HUES64 (cell line): ENCODE data around the gene TOM1.

Experiments used
- H3K27ac ChIP-seq: 2 replicates; pipeline ENCODE4 v1.7.0; 2013; ENCODE audit warnings: low read depth, low read length, inconsistent platforms
- H3K27me3 ChIP-seq: 2 replicates; pipeline ENCODE4 v1.6.1; 2013; ENCODE audit warnings: mild to moderate bottlenecking, low read length; ENCODE audit not compliant: insufficient read depth
- H3K36me3 ChIP-seq: 2 replicates; pipeline ENCODE4 v1.6.1; 2013; ENCODE audit warnings: mild to moderate bottlenecking, low read length; ENCODE audit not compliant: insufficient read depth
- H3K4me1 ChIP-seq: 2 replicates; pipeline ENCODE4 v1.6.1; 2013; ENCODE audit warnings: mild to moderate bottlenecking, low read length, moderate library complexity; ENCODE audit not compliant: insufficient read depth
- H3K4me3 ChIP-seq: 2 replicates; pipeline ENCODE4 v1.5.1; 2013; ENCODE audit warnings: mild to moderate bottlenecking, low read length, moderate library complexity
- H3K9ac ChIP-seq: 2 replicates; pipeline ENCODE4 v1.6.1; 2013; ENCODE audit warnings: mild to moderate bottlenecking, low read depth, low read length
- H3K9me3 ChIP-seq: 2 replicates; pipeline ENCODE4 v1.6.1; 2013; ENCODE audit warnings: low read depth, low read length; ENCODE audit not compliant: insufficient read depth
- WGBS: fragments of 150-250, 120-280 bp; methylation state at CpG from one replicate; pipeline ENCODE4 v1.1.7; 2013; ENCODE audit warnings: missing lambda C conversion rate; 5-methylcytosine and 5-hydroxymethylcytosine counted together

Gene TOM1

GRCh38 chr22:35325209-35325608 is 25.5 kb downstream of the TOM1 start:
- Histone ChIP-seq H3K9ac (no peak overlapping the region), H3K27me3 (no peaks in the 10 kb centered on the region), H3K4me3 (no peak overlapping the region), H3K9me3 (no peaks in the 10 kb centered on the region), H3K4me1 (no peaks in the 10 kb centered on the region), H3K27ac (no peak overlapping the region), H3K36me3 (peaks cover 49% of the 10 kb centered on the region)
- 88% methylated on average over 4 of the region's 5 CpGs for WGBS

DNA sequence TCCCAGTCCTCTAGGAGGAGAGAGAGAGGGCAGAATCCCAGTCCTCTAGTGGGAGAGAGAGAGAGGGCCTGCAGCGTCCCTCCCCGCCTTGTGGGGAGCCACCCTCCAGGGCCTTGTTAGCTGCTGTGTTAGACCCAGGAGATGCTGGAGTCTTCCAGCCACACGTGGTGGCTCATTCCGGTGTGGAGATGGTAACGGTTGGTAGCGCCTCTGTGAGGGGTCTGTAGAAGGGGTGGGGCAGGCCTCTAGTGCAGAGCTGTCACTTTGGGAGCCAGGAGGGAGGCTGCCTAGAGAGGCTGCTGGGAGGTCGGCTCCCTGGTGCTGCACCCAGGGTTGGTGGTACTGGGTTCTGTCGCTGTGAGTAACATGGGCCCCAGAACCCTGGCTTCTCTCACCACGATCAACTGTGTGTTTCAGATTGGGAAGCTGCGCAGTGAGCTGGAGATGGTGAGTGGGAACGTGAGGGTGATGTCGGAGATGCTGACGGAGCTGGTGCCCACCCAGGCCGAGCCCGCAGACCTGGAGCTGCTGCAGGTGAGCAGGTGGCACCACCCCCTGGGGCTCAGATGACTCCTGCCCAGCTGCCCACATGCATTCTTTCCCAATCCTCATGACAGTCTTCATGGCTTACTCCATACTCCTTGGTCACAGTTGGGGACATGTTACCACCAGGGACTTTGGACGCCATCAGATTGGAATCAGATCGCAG is 27.3 kb downstream of the TOM1 start:
- Histone ChIP-seq H3K36me3 (peaks cover 56% of the 10 kb centered on the region), H3K27ac (no peak overlapping the region), H3K4me1 (no peaks in the 10 kb centered on the region), H3K9me3 (no peaks in the 10 kb centered on the region), H3K4me3 (no peak overlapping the region), H3K9ac (no peak overlapping the region), H3K27me3 (no peaks in the 10 kb centered on the region)
- 96% methylated on average over 17 of the region's 17 CpGs for WGBS

- 93% methylated on average over 21 of the region's 21 CpGs for WGBS
- H3K36me3 ChIP-seq, result peaks cover 59% of the 10 kb centered on the region
- H3K27me3 ChIP-seq, result no peaks in the 10 kb centered on the region
- no peak overlapping the region for H3K4me3 ChIP-seq
- no peak overlapping the region for H3K9ac ChIP-seq
- H3K4me1 ChIP-seq, result no peaks in the 10 kb centered on the region
- H3K27ac ChIP-seq, result no peak overlapping the region
- no peaks in the 10 kb centered on the region for H3K9me3 ChIP-seq
Measured at GRCh38 chr22:35327690-35328471, 28.2 kb downstream of the TOM1 start.

GRCh38 chr22:35328472-35328885 is 28.8 kb downstream of the TOM1 start:
- H3K9ac ChIP-seq, result no peak overlapping the region
- H3K4me1 ChIP-seq, result no peaks in the 10 kb centered on the region
- H3K36me3 ChIP-seq, result peaks cover 57% of the 10 kb centered on the region
- 90% methylated on average over 15 of the region's 15 CpGs for WGBS
- no peaks in the 10 kb centered on the region for H3K9me3 ChIP-seq
- no peak overlapping the region for H3K4me3 ChIP-seq
- H3K27me3 ChIP-seq, result no peaks in the 10 kb centered on the region
- H3K27ac ChIP-seq, result no peak overlapping the region

- WGBS, result 94% methylated on average over 12 of the region's 12 CpGs
- H3K9ac ChIP-seq, result no peak overlapping the region
- H3K27me3 ChIP-seq, result no peaks in the 10 kb centered on the region
- no peaks in the 10 kb centered on the region for H3K4me1 ChIP-seq
- no peaks in the 10 kb centered on the region for H3K9me3 ChIP-seq
- no peak overlapping the region for H3K27ac ChIP-seq
- H3K36me3 ChIP-seq, result peaks cover 57% of the 10 kb centered on the region
- no peak overlapping the region for H3K4me3 ChIP-seq
Measured at GRCh38 chr22:35329114-35329847, 29.6 kb downstream of the TOM1 start.

DNA sequence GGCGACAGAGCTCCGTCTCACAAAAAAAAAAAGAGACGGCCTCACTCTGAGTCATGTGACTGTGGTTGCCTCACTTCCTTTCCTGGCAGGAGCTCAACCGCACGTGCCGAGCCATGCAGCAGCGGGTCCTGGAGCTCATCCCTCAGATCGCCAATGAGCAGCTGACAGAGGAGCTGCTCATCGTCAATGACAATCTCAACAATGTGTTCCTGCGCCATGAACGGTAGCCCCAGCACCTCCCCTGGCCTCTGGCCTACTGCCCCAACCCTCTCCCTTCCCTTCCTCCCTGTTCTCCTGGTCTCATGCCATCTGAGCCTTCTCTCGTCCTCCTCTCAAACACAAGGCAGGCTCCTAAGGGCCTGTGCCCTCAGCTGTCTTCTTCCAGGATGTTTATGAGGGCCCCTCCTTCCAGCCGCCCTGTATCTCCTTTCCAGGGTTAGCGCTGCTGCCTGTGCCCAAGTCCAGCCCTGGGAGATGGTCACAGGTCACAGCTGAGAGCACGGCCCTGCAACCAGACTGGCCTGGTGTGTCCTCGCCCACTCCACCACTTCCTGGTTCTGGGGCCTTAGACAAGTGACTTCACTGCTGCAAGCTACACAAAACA is 30.7 kb downstream of the TOM1 start:
- Histone ChIP-seq H3K4me1 (no peaks in the 10 kb centered on the region), H3K4me3 (no peak overlapping the region), H3K9ac (no peak overlapping the region), H3K27ac (no peak overlapping the region), H3K9me3 (no peaks in the 10 kb centered on the region), H3K27me3 (no peaks in the 10 kb centered on the region), H3K36me3 (peaks cover 57% of the 10 kb centered on the region)
- 91% methylated on average over 16 of the region's 16 CpGs for WGBS

DNA sequence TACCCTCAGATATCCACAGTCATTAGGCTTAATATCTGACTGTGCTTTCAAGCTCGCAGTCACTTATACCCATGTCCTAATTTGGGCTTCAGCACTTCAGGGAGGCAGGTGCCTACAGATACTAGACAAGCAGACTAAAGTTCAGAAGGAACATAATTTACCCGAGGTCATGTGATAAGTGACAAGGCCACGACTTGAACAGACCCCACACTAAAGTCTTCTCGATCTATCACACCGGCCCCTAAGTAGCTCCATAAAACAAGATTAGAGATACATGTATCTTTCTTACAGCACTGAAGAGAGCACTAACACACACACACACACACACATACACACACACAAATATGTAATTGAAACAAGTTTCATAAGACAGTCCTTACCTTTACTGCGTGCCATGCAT is 32.6 kb downstream of the TOM1 start:
- no peak overlapping the region for H3K9ac ChIP-seq
- no peaks in the 10 kb centered on the region for H3K27me3 ChIP-seq
- H3K4me1 ChIP-seq, result no peaks in the 10 kb centered on the region
- H3K4me3 ChIP-seq, result no peak overlapping the region
- no peak overlapping the region for H3K27ac ChIP-seq
- 98% methylated on average over 6 of the region's 6 CpGs for WGBS
- H3K9me3 ChIP-seq, result no peaks in the 10 kb centered on the region
- peaks cover 47% of the 10 kb centered on the region for H3K36me3 ChIP-seq

DNA sequence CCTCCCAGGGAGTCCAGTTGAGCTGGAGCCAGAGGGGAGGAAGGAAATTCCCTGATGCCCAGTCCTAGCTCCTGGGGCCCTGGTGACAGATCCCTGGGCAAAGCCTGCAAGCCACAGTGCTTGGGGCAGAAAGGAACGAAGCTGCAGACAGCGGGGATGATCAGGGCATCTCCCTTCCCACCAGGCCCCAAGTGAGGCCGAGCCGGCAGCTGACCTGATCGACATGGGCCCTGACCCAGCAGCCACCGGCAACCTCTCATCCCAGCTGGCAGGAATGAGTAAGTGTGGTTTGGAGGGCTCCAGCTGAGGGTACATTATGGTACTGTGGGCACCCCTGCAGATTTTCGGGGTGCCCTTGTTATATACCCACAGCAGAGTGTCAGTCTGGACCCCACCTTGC is 33.5 kb downstream of the TOM1 start:
- no peak overlapping the region for H3K27ac ChIP-seq
- 95% methylated on average over 7 of the region's 7 CpGs for WGBS
- H3K4me3 ChIP-seq, result no peak overlapping the region
- H3K27me3 ChIP-seq, result no peaks in the 10 kb centered on the region
- peaks cover 38% of the 10 kb centered on the region for H3K36me3 ChIP-seq
- no peak overlapping the region for H3K9ac ChIP-seq
- H3K9me3 ChIP-seq, result no peaks in the 10 kb centered on the region
- H3K4me1 ChIP-seq, result no peaks in the 10 kb centered on the region

DNA sequence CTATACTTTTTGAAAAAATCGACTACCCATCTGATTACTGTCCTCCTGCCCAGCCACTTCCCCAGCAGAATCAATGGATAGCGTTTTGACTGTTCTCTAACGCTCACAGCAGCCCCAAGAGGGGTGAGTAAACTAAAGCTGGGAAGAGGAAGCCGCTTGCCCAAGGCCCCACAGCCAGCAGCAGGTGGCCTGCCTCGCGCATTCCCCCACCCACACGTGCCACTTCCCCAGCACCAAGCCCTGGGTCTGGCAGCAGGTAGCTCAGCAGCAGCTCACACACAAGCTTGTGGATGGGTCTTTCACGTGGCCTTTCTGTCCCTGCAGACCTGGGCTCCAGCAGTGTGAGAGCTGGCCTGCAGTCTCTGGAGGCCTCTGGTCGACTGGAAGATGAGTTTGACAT is 34.3 kb downstream of the TOM1 start:
- no peak overlapping the region for H3K27ac ChIP-seq
- H3K36me3 ChIP-seq, result peaks cover 34% of the 10 kb centered on the region
- 76% methylated on average over 9 of the region's 9 CpGs for WGBS
- no peaks in the 10 kb centered on the region for H3K9me3 ChIP-seq
- no peak overlapping the region for H3K9ac ChIP-seq
- no peaks in the 10 kb centered on the region for H3K4me1 ChIP-seq
- H3K27me3 ChIP-seq, result no peaks in the 10 kb centered on the region
- H3K4me3 ChIP-seq, result no peak overlapping the region

DNA sequence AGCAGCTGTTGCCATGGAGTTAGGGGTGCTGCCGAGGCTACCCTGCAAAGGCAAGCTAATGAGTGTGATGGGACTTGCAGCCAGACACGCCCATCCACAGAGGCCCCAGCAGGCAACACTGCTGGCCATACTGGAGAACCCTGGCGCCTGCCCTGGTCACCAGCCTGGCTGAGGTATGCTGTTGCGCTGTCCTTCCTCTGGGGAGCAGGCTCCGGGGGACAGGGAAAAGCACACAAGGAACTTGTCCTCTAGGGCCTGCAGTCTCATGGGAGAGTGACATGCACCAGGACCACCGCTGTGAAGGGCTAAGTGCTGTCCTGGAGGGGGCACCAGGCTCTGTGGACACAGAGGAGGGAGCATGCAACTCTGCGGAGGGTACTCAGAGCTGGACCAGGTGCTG is 35.8 kb downstream of the TOM1 start:
- Histone ChIP-seq H3K4me1 (no peaks in the 10 kb centered on the region), H3K36me3 (peaks cover 34% of the 10 kb centered on the region), H3K4me3 (no peak overlapping the region), H3K27me3 (no peaks in the 10 kb centered on the region), H3K9me3 (no peaks in the 10 kb centered on the region), H3K27ac (no peak overlapping the region), H3K9ac (no peak overlapping the region)
- WGBS, result 92% methylated on average over 7 of the region's 7 CpGs
